HepG2 (cell line): Measurements from ENCODE around the gene SSC5D.

ENCODE experiments used
- ATF2 ChIP-seq: sonication (generic); formaldehyde crosslinking; IDR thresholded peaks from 2 replicates; pipeline ENCODE4 v1.4.0; 2020; ENCODE audit warnings: missing genetic modification reagents
- CTCF ChIP-seq: sonication (generic); formaldehyde crosslinking; IDR thresholded peaks from 2 replicates; pipeline ENCODE4 v1.5.0; 2020; ENCODE audit warnings: mild to moderate bottlenecking, missing genetic modification reagents, moderate library complexity
- E2F5 ChIP-seq: sonication (generic); formaldehyde crosslinking; conservative IDR thresholded peaks from 2 replicates; pipeline ENCODE4 v1.4.0; 2020; ENCODE audit warnings: missing genetic modification reagents
- FOSL2 ChIP-seq: sonication (generic); formaldehyde crosslinking; IDR thresholded peaks from 2 replicates; pipeline ENCODE4 v1.4.0; 2020; ENCODE audit warnings: missing genetic modification reagents
- FOXK2 ChIP-seq: fragments of 450-650 bp; IDR thresholded peaks from 2 replicates; pipeline ENCODE4 v1.6.1; 2016
- HMG20A ChIP-seq: IDR thresholded peaks from 2 replicates; pipeline ENCODE4 v1.6.1; 2016; ENCODE audit warnings: borderline replicate concordance
- NCOA1 ChIP-seq: sonication (generic); formaldehyde crosslinking; IDR thresholded peaks from 2 replicates; pipeline ENCODE4 v1.9.0; 2021; ENCODE audit warnings: missing genetic modification reagents
- RNF2 ChIP-seq: fragments of 450-650 bp; conservative IDR thresholded peaks from 2 replicates; pipeline ENCODE4 v1.6.1; 2016; ENCODE audit warnings: low read depth
- SAP130 ChIP-seq: IDR thresholded peaks from 2 replicates; pipeline ENCODE4 v1.6.1; 2016; ENCODE audit warnings: low read depth
- TAF15 ChIP-seq: fragments of 200-400 bp; formaldehyde crosslinking; IDR thresholded peaks from one replicate; pipeline ENCODE4 v1.6.1; 2018; ENCODE audit warnings: mild to moderate bottlenecking, low read depth, low read length; ENCODE audit not compliant: poor library complexity, severe bottlenecking
- YY1 ChIP-seq: IDR thresholded peaks from 2 replicates; pipeline ENCODE4 v1.6.1; 2011; ENCODE audit warnings: low read length, low read depth, moderate library complexity, mild to moderate bottlenecking; ENCODE audit not compliant: insufficient read depth, insufficient replicate concordance
- ZNF282 ChIP-seq: fragments of 450-650 bp; IDR thresholded peaks from 2 replicates; pipeline ENCODE4 v1.6.1; 2018; ENCODE audit not compliant: partially characterized antibody
- ZNF605 ChIP-seq: sonication (generic); formaldehyde crosslinking; IDR thresholded peaks from 2 replicates; pipeline ENCODE4 v1.8.0; 2022; ENCODE audit warnings: mild to moderate bottlenecking, missing genetic modification reagents
- ZNF766 ChIP-seq: sonication (generic); formaldehyde crosslinking; IDR thresholded peaks from 2 replicates; pipeline ENCODE4 v1.5.0; 2020; ENCODE audit warnings: missing genetic modification reagents, borderline replicate concordance

- no peak for TF ChIP-seq FOSL2 (CRISPR knock-in tag)
- TF ChIP-seq RNF2 = no peak
- no peak for TF ChIP-seq ZNF282
- TF ChIP-seq SAP130 = no peak
- TF ChIP-seq ZNF605 (CRISPR knock-in tag) = no peak
- TF ChIP-seq FOXK2 = no peak
- no peak for TF ChIP-seq TAF15
- TF ChIP-seq E2F5 (CRISPR knock-in tag) = no peak
- TF ChIP-seq YY1 = no peak
- TF ChIP-seq HMG20A (CRISPR knock-in tag) = no peak
- no peak for TF ChIP-seq NCOA1 (CRISPR knock-in tag)
- TF ChIP-seq CTCF (CRISPR knock-in tag) = no peak
- no peak for TF ChIP-seq ATF2 (CRISPR knock-in tag)
- no peak for TF ChIP-seq ZNF766 (CRISPR knock-in tag)
Measured at GRCh38 chr19:55544014-55544413, 55.8 kb downstream of the SSC5D start.
